Stimulated activated CD8-positive, alpha-beta memory T cell treated with anti-CD3 and anti-CD28 coated beads, Interleukin-4, amount 100 ng/mL, for 48 hours (primary cell): Measurements from ENCODE around the gene NKAIN2.

Source experiments
- DNase-seq: peaks from one replicate; pipeline ENCODE4 v3.0.0-alpha.2; 2020

The NKAIN2 gene

GRCh38 chr6:124040655-124041054, 237.0 kb downstream of the NKAIN2 start:
- DNase-seq = no peak

GRCh38 chr6:124052120-124052519, 248.5 kb downstream of the NKAIN2 start:
- DNase-seq = no peak

- no peak for DNase-seq
Measured at GRCh38 chr6:124053315-124053714, 249.7 kb downstream of the NKAIN2 start.

GRCh38 chr6:124054034-124054433, 250.4 kb downstream of the NKAIN2 start:
- DNase-seq = no peak

- DNase-seq = no peak
Measured at GRCh38 chr6:124055395-124055794, 251.7 kb downstream of the NKAIN2 start.

- DNase-seq = no peak
Measured at GRCh38 chr6:124055963-124056362, 252.3 kb downstream of the NKAIN2 start.

GRCh38 chr6:124056407-124057334, 253.0 kb downstream of the NKAIN2 start:
- no peak for DNase-seq

- no peak for DNase-seq
Measured at GRCh38 chr6:124057461-124057860, 253.8 kb downstream of the NKAIN2 start.

GRCh38 chr6:124064317-124065113, 260.9 kb downstream of the NKAIN2 start:
- DNase-seq = no peak

GRCh38 chr6:124066269-124066668, 262.6 kb downstream of the NKAIN2 start:
- DNase-seq = no peak

- no peak for DNase-seq
Measured at GRCh38 chr6:124066946-124067552, 263.4 kb downstream of the NKAIN2 start.

- no peak for DNase-seq
Measured at GRCh38 chr6:124069230-124069950, 265.7 kb downstream of the NKAIN2 start.

- no peak for DNase-seq
Measured at GRCh38 chr6:124073021-124073420, 269.4 kb downstream of the NKAIN2 start.

- DNase-seq = no peak
Measured at GRCh38 chr6:124073820-124074587, 270.3 kb downstream of the NKAIN2 start.

GRCh38 chr6:124074606-124075005, 270.9 kb downstream of the NKAIN2 start:
- no peak for DNase-seq

GRCh38 chr6:124076336-124077048, 272.8 kb downstream of the NKAIN2 start:
- DNase-seq = no peak

- DNase-seq = no peak
Measured at GRCh38 chr6:124078169-124078568, 274.5 kb downstream of the NKAIN2 start.

- DNase-seq = no peak
Measured at GRCh38 chr6:124080483-124080882, 276.8 kb downstream of the NKAIN2 start.

- DNase-seq = no peak
Measured at GRCh38 chr6:124090491-124090890, 286.8 kb downstream of the NKAIN2 start.

GRCh38 chr6:124099520-124099919, 295.9 kb downstream of the NKAIN2 start:
- DNase-seq = no peak

- no peak for DNase-seq
Measured at GRCh38 chr6:124110514-124110913, 306.8 kb downstream of the NKAIN2 start.
